NB4 (cell line): ENCODE results near the gene MEAF6.

ENCODE experiments used
- CTCF ChIP-seq: IDR thresholded peaks from one replicate; pipeline ENCODE4 v1.5.1; 2012; ENCODE audit warnings: low read depth, low read length
- MAX ChIP-seq: IDR thresholded peaks from 2 replicates; pipeline ENCODE4 v1.6.1; 2011; ENCODE audit warnings: low read depth, low read length
- POLR2A ChIP-seq: IDR thresholded peaks from 2 replicates; pipeline ENCODE4 v1.6.1; 2011; ENCODE audit warnings: mild to moderate bottlenecking; ENCODE audit not compliant: insufficient read length; ENCODE audit errors: extremely low read depth

- TF ChIP-seq CTCF, result no peak
- no peak for TF ChIP-seq MAX
- no peak for TF ChIP-seq POLR2A
Measured at GRCh38 chr1:37472994-37473393, 41.6 kb downstream of the MEAF6 start.
